Upper lobe of left lung (tissue), 6 donors: ENCODE results near the gene TMEM186. TPM values are rescaled to one million over a fixed set of nuclear protein-coding genes. Genes with fewer than 3 reads are reported as not detected.
"Not testable (repeated sequence)": the region's sequence is repeated elsewhere in the genome, so short reads cannot be mapped to it uniquely, and the experiment has no call there.

Experiments
- ATAC-seq, 2 donors: fragments of 200-7000 bp; cut with Tn5 transposase; one replicate each; pipeline ENCODE4 v1.9.1; 2022; ENCODE audit warnings: mild to moderate bottlenecking in 2 of 2, moderate library complexity in 2 of 2; ENCODE audit not compliant: low FRiP score in 2 of 2
- DNase-seq, 2 donors: peaks; one replicate each; pipeline ENCODE4 v3.0.0-alpha.2; 2019 to 2020
- H3K27ac ChIP-seq, 4 donors: fragments of 200-600 bp; sonication (generic); one replicate each; pipeline ENCODE4 v1.5.1; 2016 to 2019
- H3K27me3 ChIP-seq, 4 donors: fragments of 200-600 bp; sonication (generic); one replicate each; pipeline ENCODE4 v1.5.1; 2017 to 2019
- H3K36me3 ChIP-seq, 4 donors: fragments of 200-600 bp; sonication (generic); one replicate each; pipeline ENCODE4 v1.5.1; 2016 to 2019
- H3K4me1 ChIP-seq, 4 donors: fragments of 200-600 bp; sonication (generic); one replicate each; pipeline ENCODE4 v1.5.1; 2018 to 2019
- H3K4me3 ChIP-seq, 4 donors: fragments of 200-600 bp; sonication (generic); one replicate each; pipeline ENCODE4 v1.5.1; 2017 to 2019; ENCODE audit warnings: mild to moderate bottlenecking in 2 of 4, moderate library complexity in 1 of 4
- H3K9me3 ChIP-seq, 4 donors: fragments of 200-600 bp; sonication (generic); one replicate each; pipeline ENCODE4 v1.5.1; 2018 to 2019
- EP300 ChIP-seq, 4 donors: sonication (generic); formaldehyde crosslinking; IDR thresholded peaks; one replicate each; pipeline ENCODE4 v1.5.1; 2017; ENCODE audit warnings: antibody characterized with exemption in 4 of 4, control low read depth in 2 of 4
- POLR2A ChIP-seq, 4 donors: fragments of 450-650 bp; IDR thresholded peaks; one replicate each; pipeline ENCODE4 v1.5.1; 2016 to 2017; ENCODE audit warnings: antibody characterized with exemption in 4 of 4, mild to moderate bottlenecking in 2 of 4
- POLR2AphosphoS5 ChIP-seq, 2 donors: sonication (generic); formaldehyde crosslinking; IDR thresholded peaks; one replicate each; pipeline ENCODE4 v1.5.1; 2017; ENCODE audit warnings: antibody characterized with exemption in 2 of 2
- WGBS, 2 donors: methylation state at CpG; one replicate each; pipeline ENCODE4 v1.1.5; 2017 to 2018; 5-methylcytosine and 5-hydroxymethylcytosine counted together
- total RNA-seq, 6 donors: library from RNA; depleted of rRNA in 4 of 6; stranded (reverse); fragments of >200 nt in 4 of 6; gene quantifications; one replicate each; pipeline versions ENCODE4 v1.1.0 to v1.2.1, GENCODE V29; 2016 to 2021
- TF ChIP-seq, protein P1 (sequence below), 6 experiments: fragments of 450-650 bp in 4 of 6; fragments of 200-600 bp in 2 of 6; sonication (generic) in 2 of 6; IDR thresholded peaks; one replicate each; pipeline ENCODE4 v1.5.1; 2016 to 2019; ENCODE audit warnings: antibody characterized with exemption in 6 of 6
- donor health status: DM: no; HTN: no; CAD: no; lungs with moderate emphysema.
- donor health status: DM: no; HTN: yes; CAD: no; lungs with severe emphysema.

Gene TMEM186
- total RNA-seq, 6 donors from 2014 or later, result 4.2 to 10.7 (median 6.9) TPM

DNA sequence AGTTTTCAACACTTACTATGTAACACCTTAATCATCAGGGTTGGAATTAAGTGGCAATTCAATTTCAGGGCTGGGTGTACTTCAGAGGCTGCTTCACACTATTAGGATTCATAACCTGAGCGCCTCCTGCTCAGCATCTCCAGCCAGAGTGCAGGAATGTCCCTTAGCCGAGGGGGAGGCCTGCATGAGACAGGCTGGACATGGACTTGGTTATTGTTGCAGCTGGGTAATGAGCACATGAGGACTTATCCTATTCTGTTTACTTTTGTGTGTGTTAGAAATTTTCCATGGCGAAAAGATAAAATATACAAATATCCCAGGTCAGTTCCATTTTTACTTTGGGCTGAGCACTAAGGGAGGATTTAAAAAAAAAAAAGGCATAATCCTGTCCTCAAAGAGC is 10.6 kb upstream of the TMEM186 start:
- ATAC-seq, result no peak
- TF ChIP-seq EP300 (IDR thresholded peaks at IDR 0.05) (no peak), POLR2A (IDR thresholded peaks at IDR 0.05) (no peak), POLR2AphosphoS5 (IDR thresholded peaks at IDR 0.05) (no peak)
- TF ChIP-seq, protein P1, sequence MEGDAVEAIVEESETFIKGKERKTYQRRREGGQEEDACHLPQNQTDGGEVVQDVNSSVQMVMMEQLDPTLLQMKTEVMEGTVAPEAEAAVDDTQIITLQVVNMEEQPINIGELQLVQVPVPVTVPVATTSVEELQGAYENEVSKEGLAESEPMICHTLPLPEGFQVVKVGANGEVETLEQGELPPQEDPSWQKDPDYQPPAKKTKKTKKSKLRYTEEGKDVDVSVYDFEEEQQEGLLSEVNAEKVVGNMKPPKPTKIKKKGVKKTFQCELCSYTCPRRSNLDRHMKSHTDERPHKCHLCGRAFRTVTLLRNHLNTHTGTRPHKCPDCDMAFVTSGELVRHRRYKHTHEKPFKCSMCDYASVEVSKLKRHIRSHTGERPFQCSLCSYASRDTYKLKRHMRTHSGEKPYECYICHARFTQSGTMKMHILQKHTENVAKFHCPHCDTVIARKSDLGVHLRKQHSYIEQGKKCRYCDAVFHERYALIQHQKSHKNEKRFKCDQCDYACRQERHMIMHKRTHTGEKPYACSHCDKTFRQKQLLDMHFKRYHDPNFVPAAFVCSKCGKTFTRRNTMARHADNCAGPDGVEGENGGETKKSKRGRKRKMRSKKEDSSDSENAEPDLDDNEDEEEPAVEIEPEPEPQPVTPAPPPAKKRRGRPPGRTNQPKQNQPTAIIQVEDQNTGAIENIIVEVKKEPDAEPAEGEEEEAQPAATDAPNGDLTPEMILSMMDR (IDR thresholded peaks at IDR 0.05), result no peak

DNA sequence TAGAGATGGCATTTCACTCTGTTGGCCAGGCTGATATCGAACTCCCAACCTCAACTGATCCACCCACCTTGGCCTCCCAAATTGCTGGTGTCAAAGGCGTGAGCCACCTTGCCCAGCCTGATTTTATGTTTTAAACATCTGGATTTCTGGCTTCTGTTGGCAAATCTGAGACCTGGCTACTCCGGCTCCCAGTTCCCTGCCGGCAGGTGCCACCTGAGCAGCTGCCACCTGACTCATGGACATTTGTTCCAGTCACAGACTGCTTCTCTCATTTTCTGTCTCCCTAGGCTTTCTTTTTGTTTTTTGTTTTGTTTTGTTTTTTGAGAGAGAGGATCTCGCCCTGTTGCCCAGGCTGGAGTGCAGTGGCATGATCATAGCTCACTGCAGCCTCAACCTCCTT is 9.8 kb upstream of the TMEM186 start:
- H3K9me3 ChIP-seq, result no peaks in the 10 kb centered on the region
- DNase-seq (no peak), ATAC-seq (no peak)
- no peaks in the 10 kb centered on the region for H3K4me1 ChIP-seq
- peaks cover 49 to 100% (median 87%) of the 10 kb centered on the region in 4 donors for H3K36me3 ChIP-seq
- no peak for TF ChIP-seq POLR2AphosphoS5 (IDR thresholded peaks at IDR 0.05)
- no peak for TF ChIP-seq POLR2A (IDR thresholded peaks at IDR 0.05)
- no peak for TF ChIP-seq EP300 (IDR thresholded peaks at IDR 0.05)
- TF ChIP-seq, protein P1 (IDR thresholded peaks at IDR 0.05), result no peak
- no peak overlapping the region for H3K27ac ChIP-seq
- 97 to 100% methylated on average over 5 of the region's 5 CpGs for WGBS, 2 donors
- H3K4me3 ChIP-seq, result no peak overlapping the region
- H3K27me3 ChIP-seq, result no peaks in the 10 kb centered on the region

More for the DNA sequence above, 10.6 kb upstream of the TMEM186 start:
- Histone ChIP-seq H3K36me3 (peaks cover 53 to 100% (median 87%) of the 10 kb centered on the region in 4 donors), H3K4me1 (no peaks in the 10 kb centered on the region), H3K4me3 (no peak overlapping the region), H3K27ac (no peak overlapping the region), H3K27me3 (no peaks in the 10 kb centered on the region), H3K9me3 (no peaks in the 10 kb centered on the region)
- WGBS, 2 donors, result 100% methylated on average over 3 of the region's 3 CpGs
- no peak for DNase-seq

DNA sequence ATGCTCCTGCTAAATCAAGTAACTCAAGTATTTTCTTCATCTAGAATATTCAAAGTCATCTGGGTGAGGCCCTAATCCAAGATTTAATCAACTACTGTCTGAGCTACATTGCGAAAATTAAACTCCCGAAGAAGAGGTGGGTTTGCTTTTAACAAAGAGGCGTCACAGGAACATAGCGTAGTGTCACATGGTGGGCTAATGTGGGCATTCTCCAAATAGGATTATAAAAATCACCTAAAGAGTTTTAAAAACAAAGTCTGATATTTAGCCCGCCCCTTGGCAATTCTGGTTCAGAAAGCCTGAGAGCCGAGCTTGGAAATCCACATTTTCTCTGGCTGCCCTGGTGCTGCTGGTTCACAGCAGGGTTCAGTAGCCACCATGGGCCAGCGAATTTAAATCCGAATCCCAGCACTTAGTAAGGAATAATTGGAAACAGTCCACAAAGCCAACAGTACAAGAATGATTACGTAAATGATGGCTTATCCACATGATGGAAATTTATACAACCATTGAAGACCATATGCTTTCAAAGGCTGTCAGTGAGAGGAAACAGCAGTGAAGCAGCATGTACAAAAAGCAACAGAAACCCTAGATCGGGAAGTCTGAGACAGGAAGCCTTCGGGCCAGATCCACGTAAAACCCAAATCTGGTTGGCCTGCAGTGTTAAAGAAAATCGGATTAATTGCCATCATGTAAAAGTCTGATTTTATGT is 9.0 kb upstream of the TMEM186 start:
- DNase-seq, result no peak
- peaks cover 48 to 100% (median 86%) of the 10 kb centered on the region in 4 donors for H3K36me3 ChIP-seq
- H3K4me3 ChIP-seq, result no peak overlapping the region
- 85 to 94% methylated on average over 13 of the region's 13 CpGs for WGBS, 2 donors
- no peaks in the 10 kb centered on the region for H3K4me1 ChIP-seq
- no peaks in the 10 kb centered on the region for H3K27me3 ChIP-seq
- ATAC-seq, result no peak
- H3K27ac ChIP-seq, result no peak overlapping the region
- H3K9me3 ChIP-seq, result no peaks in the 10 kb centered on the region
- no peak for TF ChIP-seq POLR2AphosphoS5 (IDR thresholded peaks at IDR 0.05)
- TF ChIP-seq, protein P1 (IDR thresholded peaks at IDR 0.05), result no peak
- TF ChIP-seq POLR2A (IDR thresholded peaks at IDR 0.05), result no peak
- no peak for TF ChIP-seq EP300 (IDR thresholded peaks at IDR 0.05)

DNA sequence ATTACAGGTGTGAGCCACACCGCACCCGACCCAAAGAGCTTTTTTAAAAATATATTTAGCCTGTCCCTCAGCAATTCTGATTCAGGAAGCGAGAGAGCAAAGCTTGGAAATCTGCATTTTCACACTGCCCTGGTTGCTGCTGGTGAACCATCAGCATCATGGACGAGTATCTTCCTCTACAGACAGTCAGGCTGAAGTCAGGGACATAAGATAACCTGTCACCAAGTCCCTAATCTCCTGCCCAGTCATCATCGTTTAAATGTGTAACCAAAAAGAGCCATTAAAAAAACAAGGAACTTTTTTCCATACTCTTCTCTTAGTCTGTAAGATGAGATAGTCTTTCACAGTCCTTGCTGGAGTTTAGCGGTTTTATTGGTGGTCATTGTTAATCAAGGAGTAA is 6.9 kb upstream of the TMEM186 start:
- Histone ChIP-seq H3K27me3 (no peaks in the 10 kb centered on the region), H3K4me3 (no peak overlapping the region), H3K9me3 (no peaks in the 10 kb centered on the region), H3K36me3 (peaks cover 37 to 87% (median 70%) of the 10 kb centered on the region in 4 donors), H3K4me1 (peaks cover 6 to 9% (median 9%) of the 10 kb centered on the region in 4 donors), H3K27ac (no peak overlapping the region)
- whole genome bisulfite sequencing, 2 donors, result 88 to 89% methylated on average over 5 to 6 of the region's 6 CpGs
- TF ChIP-seq EP300 (IDR thresholded peaks at IDR 0.05) (no peak), POLR2A (IDR thresholded peaks at IDR 0.05) (no peak)
- TF ChIP-seq, protein P1 (IDR thresholded peaks at IDR 0.05), result no peak
- DNase-seq, result no peak
- ATAC-seq, result no peak

GRCh38 chr16:8803733-8804132 is 6.3 kb upstream of the TMEM186 start:
- not testable (repeated sequence) for ATAC-seq, H3K4me3 ChIP-seq, DNase-seq, H3K27ac ChIP-seq, H3K9me3 ChIP-seq, H3K27me3 ChIP-seq
- Histone ChIP-seq H3K36me3 (peaks cover 33 to 82% (median 65%) of the 10 kb centered on the region in 4 donors), H3K4me1 (peaks cover 12 to 15% (median 15%) of the 10 kb centered on the region in 4 donors)
- WGBS, 2 donors, result 94 to 95% methylated on average over 12 of the region's 12 CpGs
